SKM-1 (cell line): ENCODE data around the gene BPHL.
"Not testable (repeated sequence)": the region's sequence is repeated elsewhere in the genome, so short reads cannot be mapped to it uniquely, and the experiment has no call there.

Experiments used
- DNase-seq: peaks from one replicate; lab custom pipeline; 2025; ENCODE audit not compliant: unreplicated experiment; lab: John Stamatoyannopoulos, UW

Gene BPHL

DNA sequence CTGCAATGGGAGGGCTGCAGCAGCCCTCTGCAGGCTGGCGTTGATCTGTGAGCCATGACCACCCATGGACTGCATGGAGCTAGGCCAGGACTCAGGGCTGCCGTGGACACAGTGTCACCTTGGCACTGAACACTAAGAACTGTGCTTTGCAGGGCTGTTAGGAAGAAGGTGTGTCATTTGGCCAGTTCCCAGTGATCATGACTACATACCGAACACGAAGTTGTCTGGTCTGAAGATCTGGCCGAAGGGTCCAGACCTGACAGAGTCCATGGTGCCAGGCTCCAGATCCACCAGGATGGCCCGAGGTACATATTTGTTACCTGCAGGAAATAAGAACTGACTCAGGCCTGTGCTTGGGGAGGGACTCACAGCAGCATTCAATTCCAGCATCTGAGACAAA, 36.9 kb downstream of the BPHL start:
- DNase-seq: not testable (repeated sequence)

DNA sequence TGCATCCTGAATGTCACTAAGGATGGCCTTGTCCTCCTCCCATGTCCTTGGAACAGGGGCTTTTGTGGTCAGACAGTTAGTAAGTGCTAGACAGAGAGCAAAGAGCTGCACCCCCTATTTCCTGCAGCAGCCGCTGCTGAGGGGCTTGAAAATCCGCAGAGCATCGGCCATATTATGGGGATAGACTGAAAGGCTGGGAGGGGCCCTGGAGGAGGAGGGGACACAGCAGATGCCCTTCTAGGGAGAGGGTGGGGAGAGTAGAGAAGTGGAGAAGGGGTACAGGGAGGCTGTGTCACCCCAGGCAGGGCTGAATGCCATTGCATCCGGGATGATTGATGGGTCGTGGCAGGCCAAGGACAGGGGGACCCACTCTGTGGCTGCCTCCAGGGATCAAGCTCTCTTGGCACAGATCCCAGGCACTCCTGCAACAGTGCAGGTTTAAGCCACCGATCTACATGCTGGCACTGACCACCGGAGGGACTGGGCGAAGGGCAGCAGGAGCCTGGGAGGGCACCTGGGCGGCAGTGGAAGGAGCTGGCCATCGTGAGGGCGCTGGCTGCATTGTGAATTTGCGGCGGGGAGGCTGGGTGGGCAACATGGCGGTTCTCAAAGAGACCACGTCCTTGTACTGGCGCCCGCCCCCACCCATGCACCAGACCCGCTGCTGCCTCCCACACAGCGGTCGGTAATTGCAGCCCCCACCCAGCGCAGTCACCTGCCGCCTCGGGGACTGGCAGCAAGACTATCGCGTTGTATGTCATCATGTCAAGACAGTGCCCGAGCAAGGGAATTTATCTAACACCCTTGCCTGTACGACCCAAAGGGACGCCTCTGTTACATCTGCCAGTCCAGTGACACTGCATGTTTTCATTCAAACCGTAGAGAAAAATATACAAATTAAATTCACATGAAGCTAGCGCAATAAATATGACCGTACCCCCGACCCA, 37.9 kb downstream of the BPHL start:
- not testable (repeated sequence) for DNase-seq

DNA sequence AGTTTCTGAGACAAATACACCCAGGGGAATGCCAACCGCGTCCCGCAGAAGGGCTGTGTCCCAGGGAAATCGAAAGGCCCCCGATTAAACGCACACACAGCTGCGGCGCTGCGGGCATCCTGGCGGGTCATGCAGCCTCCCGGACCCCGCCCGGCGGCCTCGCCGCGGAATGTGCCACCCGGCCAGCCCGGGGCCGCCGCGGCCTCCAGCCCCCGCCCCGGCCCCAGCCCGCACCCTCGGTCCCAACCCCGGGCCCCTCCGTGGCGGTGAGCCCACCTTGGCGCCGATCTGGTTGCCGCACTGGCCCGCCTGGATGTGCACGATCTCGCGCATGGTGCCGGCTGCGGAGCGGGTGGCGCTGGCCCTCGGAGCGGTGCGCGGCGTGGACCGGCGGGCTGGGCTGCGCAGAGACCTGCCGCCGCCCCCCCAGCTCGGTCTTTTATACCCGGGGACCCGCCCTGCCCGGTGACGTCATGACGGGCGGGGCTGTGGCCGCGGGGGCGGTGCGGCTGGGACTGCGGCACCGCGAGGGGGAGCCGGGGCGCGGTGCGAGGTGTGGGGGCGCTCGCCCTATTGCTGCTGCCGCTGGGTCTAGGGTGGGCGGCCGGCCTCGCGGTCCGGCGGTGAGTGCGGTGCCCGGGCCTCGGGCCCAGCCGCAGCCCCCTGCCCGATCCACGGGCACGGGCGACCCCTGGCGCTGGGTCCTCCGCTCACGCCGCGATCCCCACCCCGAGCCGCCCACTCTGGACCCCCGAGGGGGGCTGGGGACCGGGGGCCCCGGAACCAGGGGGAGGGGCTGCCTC, 38.8 kb downstream of the BPHL start, which contains the start of gene TUBB2A:
Gene TUBB2A, minus strand, starts transcription at position 414 of the 803 bp plus-strand sequence. Its CDS starts 81 bp downstream, at position 333.
- peak; percentile 39 for DNase-seq

- no peak for DNase-seq
These were observed 41.6 kb downstream of the BPHL start for GRCh38 chr6:3159805-3160781.

DNA sequence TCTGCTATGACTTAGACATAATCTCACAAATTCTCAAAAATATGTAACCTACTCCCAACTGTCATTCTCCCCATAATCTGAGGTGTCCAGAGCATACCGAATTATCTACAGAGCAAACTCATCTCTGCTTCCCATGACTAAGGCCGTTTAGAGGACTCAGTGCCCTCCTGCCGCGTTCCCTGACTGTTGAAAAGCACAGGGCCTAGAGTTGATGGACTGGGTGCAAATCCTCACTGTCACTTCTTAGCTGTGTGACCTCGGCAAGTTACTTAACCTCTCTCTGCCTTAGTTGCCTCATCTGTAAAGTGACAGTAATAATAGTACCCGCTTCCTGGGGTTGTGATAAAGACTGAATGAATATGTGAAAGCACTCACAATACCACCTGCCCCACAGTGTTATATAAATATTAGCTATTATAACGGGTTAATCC, 43.6 kb downstream of the BPHL start:
- peak; percentile 36 for DNase-seq

DNA sequence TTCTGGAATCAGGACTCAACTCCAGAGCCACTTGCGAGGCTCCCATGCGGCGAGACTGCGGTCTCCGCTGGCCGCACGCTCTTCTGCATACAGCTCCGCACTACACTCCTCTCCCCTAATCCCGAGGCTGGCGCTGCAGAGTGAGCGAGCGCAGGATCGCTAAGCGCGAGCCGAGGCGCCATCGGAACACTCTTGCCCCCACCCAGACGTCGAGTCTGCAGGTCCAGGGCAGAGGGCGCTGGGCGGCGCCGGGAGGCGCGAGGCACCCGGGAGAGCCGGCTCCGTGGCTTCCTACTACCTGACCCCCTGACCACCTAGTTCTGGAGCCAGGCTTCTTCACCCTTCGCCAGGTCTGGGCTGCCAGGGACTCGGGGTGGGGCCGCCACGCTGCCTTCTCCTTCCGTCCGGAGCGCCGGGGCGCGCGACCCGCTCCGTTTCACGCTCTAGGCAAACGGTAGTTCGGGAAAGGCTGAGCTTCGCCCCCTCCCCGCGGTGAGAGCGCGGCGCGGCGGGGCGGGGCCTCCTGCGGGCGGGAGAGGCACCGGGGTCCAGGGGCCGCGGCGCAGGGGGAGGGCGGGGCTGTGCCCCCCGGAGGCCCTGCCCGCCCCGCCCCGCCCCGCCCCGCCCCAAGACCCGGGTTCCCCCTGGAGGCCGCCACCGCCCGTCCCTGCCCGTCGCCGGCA, 44.2 kb downstream of the BPHL start:
- peak; percentile 70 for DNase-seq

GRCh38 chr6:3163248-3163594, 44.7 kb downstream of the BPHL start:
- peak; percentile 37 for DNase-seq

DNA sequence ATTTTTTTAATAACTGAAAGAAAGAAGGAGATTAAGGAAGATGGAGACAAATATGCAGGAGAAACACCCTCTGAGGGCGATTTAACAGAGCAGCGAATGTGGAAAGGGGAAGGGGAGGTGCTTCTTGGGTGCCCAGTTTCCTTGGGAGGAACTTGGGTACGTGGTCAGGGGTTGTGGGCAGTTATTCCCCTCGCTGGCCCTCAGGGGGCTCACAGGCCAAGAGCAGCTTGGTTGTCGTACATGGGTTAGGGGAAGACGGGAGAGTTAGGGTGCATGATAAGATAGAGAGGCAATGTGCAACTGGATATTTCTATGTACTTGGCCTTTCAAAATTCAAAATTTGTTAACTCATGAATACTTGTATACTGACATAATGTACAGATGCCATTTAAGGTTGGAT, 45.9 kb downstream of the BPHL start:
- DNase-seq: no peak

DNA sequence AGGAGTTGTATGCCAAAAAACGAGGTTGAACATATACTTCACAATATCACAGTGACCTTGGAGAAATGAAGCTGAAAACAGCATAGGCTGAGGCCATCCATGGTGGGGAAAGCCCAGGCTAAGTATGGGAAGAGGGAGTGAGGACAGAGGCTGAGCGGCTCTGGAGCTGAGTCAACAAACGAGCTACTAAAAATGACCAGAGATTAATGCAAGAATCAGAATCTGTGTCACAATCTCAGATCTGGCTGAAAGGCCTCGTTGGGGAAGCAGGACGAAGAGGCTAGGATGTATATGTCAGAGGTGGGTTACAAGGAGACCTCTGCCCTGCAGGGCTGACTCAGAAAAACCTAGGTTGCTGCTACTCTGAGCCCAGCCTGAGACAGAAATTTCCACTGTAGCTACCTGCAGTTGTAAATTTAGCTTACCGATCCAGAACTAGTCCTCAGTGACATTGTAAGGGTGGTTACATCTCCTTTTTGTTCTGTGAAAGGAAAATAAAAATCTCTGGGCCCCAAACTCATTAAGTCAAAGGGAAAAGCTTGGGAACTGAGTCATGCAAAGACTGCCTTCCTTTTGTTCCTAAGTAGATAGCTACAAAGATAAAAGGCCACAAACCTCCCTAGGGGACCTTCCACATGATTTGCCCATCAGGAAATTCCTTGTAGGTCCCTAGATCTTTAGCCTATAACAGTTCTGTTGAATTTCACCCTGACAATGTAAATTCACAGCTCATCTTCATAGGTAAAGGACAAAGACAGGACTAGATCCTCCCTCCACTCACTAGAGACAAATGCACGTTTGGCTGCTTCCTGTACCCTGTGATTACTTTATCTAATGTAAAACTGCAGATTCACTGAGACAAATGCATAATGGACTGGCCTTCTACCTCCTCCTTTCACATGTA, 47.4 kb downstream of the BPHL start:
- no peak for DNase-seq

- not testable (repeated sequence) for DNase-seq
These were observed 48.2 kb downstream of the BPHL start for GRCh38 chr6:3166535-3167225.

DNA sequence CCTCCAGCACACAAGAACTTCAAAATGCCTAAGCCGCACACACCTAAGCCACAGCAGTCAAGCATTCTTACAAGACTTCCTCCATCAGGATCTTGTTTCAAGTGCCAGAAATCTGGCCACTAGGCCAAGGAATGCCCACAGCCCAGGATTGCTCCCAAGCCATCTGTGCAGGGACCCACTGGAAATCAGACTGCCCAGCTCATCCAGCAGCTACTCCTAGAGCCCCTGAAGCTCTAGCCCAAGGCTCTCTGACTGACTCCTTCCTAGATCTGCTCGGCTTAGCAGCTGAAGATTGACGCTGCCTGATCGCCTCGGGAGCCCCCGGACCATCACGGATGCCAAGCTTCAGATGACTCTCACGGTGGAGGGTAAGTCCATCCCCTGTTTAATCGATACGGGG, 49.5 kb downstream of the BPHL start:
- not testable (repeated sequence) for DNase-seq

GRCh38 chr6:3170676-3171075, 52.2 kb downstream of the BPHL start:
- DNase-seq: not testable (repeated sequence)

DNA sequence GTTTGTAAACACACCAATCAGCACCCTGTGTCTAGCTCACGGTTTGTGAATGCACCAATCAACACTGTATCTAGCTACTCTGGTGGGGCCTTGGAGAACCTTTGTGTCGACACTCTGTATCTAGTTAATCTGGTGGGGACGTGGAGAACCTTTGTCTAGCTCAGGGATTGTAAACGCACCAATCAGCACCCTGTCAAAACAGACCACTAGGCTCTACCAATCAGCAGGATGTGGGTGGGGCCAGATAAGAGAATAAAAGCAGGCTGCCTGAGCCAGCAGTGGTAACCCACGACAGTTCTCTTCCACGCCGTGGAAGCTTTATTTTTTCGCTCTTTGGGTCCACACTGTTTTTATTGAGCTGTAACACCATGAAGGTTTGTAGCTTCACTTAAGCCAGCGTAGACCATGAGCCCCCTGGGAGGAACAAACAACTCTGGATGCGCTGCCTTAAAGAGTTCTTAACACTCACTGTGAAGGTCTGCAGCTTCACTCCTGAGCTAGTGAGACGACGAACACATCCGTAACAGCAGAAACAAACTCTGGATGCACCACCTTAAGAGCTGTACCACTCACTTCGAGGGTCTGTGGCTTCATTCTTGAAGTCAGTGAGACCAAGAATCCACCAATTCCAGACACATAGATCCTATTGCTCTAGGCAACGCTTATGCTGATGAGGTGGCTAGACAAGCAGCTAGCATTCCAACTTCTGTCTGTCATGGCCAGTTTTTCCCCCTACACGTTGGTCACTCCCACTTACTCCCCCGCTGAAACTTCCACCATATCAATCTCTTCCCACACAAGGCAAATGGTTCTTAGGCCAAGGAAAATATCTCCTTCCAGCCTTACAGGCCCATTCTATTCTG, 53.0 kb downstream of the BPHL start:
- DNase-seq: not testable (repeated sequence)

DNA sequence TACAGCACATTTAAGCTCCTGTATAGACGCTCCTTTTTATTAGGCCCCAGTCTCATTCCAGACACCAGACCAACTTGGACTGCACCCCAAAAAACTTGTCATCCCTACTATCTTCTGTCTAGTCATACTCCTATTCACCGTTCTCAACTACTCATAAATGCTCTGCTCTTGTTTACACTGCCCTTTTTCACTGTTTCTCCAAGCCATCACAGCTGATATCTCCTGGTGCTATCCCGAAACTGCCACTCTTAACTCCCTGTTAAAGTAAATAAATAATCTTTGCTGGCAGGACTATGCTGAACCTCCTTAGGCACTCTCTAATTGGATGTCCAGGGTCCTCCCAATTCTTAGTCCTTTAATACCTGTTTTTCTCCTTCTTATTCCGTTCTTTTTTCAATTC, 54.3 kb downstream of the BPHL start:
- DNase-seq: not testable (repeated sequence)

GRCh38 chr6:3173636-3174089, 55.2 kb downstream of the BPHL start:
- not testable (repeated sequence) for DNase-seq

DNA sequence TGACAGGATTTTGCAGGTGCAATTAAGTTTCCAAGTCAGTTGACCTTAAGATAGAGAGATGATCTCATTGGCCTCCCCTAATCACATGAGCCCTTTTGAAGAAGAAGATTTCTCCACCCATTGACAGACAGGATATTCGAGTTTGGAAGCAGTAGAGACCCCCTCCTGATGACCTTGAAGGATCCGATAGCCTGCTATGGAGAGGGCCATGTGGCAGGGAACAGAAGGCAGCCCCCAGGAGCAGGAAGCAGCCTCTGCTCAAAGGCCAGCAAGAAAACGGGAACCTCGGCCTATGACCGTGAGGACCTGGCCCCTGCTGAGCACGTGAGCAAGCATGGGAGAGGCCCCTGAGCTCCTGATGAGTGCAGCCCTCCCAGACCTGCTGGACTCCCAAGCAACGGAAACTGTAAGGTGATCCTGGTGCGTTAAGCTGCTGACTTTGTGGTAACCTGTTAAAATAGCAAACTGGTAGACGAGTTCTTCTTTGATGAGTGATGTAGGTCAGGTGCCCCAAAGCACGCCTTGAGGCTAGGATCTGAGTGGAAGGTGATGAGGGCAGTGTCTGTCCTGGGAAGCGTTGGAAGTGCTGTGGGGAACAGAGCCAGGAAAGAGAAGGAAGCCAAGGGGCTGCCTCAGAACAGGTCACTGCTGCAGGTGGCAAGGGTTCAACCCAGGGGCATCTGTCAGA, 57.3 kb downstream of the BPHL start:
- DNase-seq: no peak
